ENCODE results near the gene CNOT11. TPM values are rescaled to one million over a fixed set of nuclear protein-coding genes. Genes with fewer than 3 reads are reported as not detected.

Gene CNOT11
- total RNA-seq, 1 donor from 2014 or later = 10.8 TPM

GRCh38 chr2:101255501-101255900 lies 2.8 kb downstream of the CNOT11 start:
- FAIRE-seq (no peak), DNase-seq (ENCODE audit: low read depth) (peak; percentile 29)
- no peak overlapping the region for H3K4me3 ChIP-seq (ENCODE audit: low read depth, low read length)
- no peak for TF ChIP-seq CTCF (IDR thresholded peaks at IDR 0.05; ENCODE audit: insufficient read depth, low read length, severe bottlenecking)
- no peaks in the 10 kb centered on the region for H3K27me3 ChIP-seq (ENCODE audit: control insufficient read depth, insufficient read depth, low read length)
- peaks cover 5% of the 10 kb centered on the region for H3K36me3 ChIP-seq (ENCODE audit: control insufficient read depth, insufficient read depth, low read length)

- DNase-seq (ENCODE audit: low read depth) (no peak), FAIRE-seq (no peak)
- no peak for TF ChIP-seq CTCF (IDR thresholded peaks at IDR 0.05; ENCODE audit: insufficient read depth, low read length, severe bottlenecking)
- no peaks in the 10 kb centered on the region for H3K27me3 ChIP-seq (ENCODE audit: control insufficient read depth, insufficient read depth, low read length)
- no peak overlapping the region for H3K4me3 ChIP-seq (ENCODE audit: low read depth, low read length)
- H3K36me3 ChIP-seq (ENCODE audit: control insufficient read depth, insufficient read depth, low read length) = peaks cover 6% of the 10 kb centered on the region
Observed at GRCh38 chr2:101256316-101256715, 3.6 kb downstream of the CNOT11 start.

GRCh38 chr2:101258804-101259203 lies 6.1 kb downstream of the CNOT11 start:
- no peak for FAIRE-seq
- Histone ChIP-seq H3K27me3 (ENCODE audit: control insufficient read depth, insufficient read depth, low read length) (no peaks in the 10 kb centered on the region), H3K36me3 (ENCODE audit: control insufficient read depth, insufficient read depth, low read length) (peaks cover 12% of the 10 kb centered on the region), H3K4me3 (ENCODE audit: low read depth, low read length) (no peak overlapping the region)
- no peak for DNase-seq (ENCODE audit: low read depth)
- no peak for TF ChIP-seq CTCF (IDR thresholded peaks at IDR 0.05; ENCODE audit: insufficient read depth, low read length, severe bottlenecking)

- no peak for FAIRE-seq
- DNase-seq (ENCODE audit: low read depth) = no peak
- no peak for TF ChIP-seq CTCF (IDR thresholded peaks at IDR 0.05; ENCODE audit: insufficient read depth, low read length, severe bottlenecking)
- Histone ChIP-seq H3K36me3 (ENCODE audit: control insufficient read depth, insufficient read depth, low read length) (peaks cover 16% of the 10 kb centered on the region), H3K4me3 (ENCODE audit: low read depth, low read length) (no peak overlapping the region), H3K27me3 (ENCODE audit: control insufficient read depth, insufficient read depth, low read length) (no peaks in the 10 kb centered on the region)
Observed at GRCh38 chr2:101262142-101262541, 9.5 kb downstream of the CNOT11 start.

- no peaks in the 10 kb centered on the region for H3K27me3 ChIP-seq (ENCODE audit: control insufficient read depth, insufficient read depth, low read length)
- TF ChIP-seq CTCF (IDR thresholded peaks at IDR 0.05; ENCODE audit: insufficient read depth, low read length, severe bottlenecking) = no peak
- peaks cover 16% of the 10 kb centered on the region for H3K36me3 ChIP-seq (ENCODE audit: control insufficient read depth, insufficient read depth, low read length)
- FAIRE-seq = no peak
- H3K4me3 ChIP-seq (ENCODE audit: low read depth, low read length) = no peak overlapping the region
- DNase-seq (ENCODE audit: low read depth) = no peak
Observed at GRCh38 chr2:101263377-101263800, 10.7 kb downstream of the CNOT11 start.

- Histone ChIP-seq H3K27me3 (ENCODE audit: control insufficient read depth, insufficient read depth, low read length) (no peaks in the 10 kb centered on the region), H3K4me3 (ENCODE audit: low read depth, low read length) (no peak overlapping the region), H3K36me3 (ENCODE audit: control insufficient read depth, insufficient read depth, low read length) (peaks cover 14% of the 10 kb centered on the region)
- TF ChIP-seq CTCF (IDR thresholded peaks at IDR 0.05; ENCODE audit: insufficient read depth, low read length, severe bottlenecking) = no peak
- FAIRE-seq (no peak), DNase-seq (ENCODE audit: low read depth) (no peak)
Observed at GRCh38 chr2:101264360-101264939, 11.8 kb downstream of the CNOT11 start.

Measured in bronchial epithelial cell (primary cell).